Activated CD4-positive, alpha-beta T cell treated with anti-CD3 and anti-CD28 coated beads, Interleukin-2, amount 50 U/mL, for 1 hour (primary cell): ENCODE results near the gene HTD2.
"Not testable (repeated sequence)": the region's sequence is repeated elsewhere in the genome, so short reads cannot be mapped to it uniquely, and the experiment has no call there.

Experiments used
- DNase-seq: peaks from one replicate; pipeline ENCODE4 v3.0.0-alpha.2; 2020

Gene HTD2

DNA sequence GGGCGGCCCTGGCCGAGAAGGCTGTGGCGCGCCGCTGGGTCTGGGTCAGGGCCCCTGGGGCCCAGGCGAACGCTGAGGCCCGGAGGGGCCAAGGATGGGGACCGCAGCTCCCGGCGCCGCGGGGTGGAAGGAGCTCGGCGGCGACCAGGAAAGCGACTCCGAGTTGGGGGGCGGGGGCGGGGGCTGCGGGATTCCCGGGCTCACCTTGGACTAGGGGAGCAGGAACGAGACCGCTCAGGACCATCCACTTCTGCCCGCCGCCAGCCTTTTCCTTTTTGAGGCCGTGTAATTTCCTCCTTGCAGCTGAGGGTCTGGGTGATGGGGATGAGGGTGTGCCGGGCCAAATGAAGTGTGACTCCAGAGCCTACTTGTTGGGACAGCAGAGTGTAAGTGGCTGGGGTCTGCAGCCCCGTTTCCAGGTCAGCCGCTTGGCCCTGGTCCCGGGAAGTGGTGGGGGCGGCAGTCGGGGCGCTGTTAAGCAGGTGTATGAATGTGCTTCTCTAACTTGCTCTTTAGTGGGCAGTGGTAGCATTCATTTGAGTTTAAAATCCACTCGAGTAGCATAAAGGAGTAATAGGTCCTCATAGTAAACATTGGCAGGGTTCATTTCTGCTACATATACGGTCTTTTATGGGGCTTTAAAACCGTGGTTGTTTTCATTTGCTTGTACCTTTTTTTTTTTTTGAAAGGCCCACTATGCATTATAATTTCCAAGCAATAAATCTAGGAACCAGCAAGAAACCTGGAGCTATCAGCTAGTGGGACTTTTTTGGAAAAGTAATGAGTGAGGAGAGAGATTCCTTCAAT, 27.1 kb downstream of the HTD2 start:
- peak; percentile 21 for DNase-seq

DNA sequence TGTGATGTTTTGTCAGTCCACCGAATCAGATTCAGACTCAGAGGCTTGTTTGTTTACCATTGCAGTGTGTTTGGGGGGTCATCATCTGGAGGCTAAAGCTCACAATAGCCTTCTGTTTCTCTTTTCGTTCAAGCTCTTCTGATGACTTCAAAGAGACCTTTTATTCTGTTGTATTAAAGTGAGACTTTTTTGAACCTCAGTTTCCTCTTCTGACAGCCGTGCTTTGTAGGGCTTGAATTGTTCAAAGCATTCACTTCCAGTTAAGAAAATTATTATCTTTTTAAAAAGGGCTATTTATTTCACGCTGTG, 27.6 kb downstream of the HTD2 start:
- DNase-seq, result no peak

DNA sequence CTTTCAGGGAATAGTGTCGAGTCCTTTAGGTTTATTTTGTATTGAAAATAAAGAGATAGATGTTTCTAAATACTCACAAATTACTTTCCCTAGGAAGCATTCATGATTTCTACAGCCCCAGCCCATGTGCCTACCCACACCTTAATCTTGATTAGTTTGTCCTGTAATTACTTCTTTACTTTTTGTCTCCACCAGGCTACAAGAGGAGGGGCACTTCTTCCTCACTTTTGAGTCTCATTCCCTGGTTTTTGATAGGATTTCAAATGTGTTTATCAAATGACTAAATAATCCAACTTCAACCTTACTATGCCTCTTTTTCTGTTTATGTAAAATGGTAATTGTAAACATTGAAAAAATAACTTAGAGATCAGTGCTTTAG, 28.2 kb downstream of the HTD2 start:
- no peak for DNase-seq

DNA sequence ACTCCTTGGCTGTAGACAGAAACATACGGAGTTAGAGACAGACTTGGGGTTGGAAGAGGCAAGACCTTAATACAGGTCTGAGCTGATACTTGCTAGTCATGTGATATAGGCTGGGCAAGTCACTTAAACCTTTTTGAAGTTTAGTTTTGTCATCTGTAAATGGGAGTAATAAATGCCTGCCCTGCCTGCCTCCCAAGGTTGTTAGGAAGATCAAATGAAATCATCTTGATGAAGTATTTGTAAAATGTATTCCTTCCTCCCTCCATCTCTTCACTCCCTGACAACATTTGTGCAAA, 29.3 kb downstream of the HTD2 start:
- no peak for DNase-seq

DNA sequence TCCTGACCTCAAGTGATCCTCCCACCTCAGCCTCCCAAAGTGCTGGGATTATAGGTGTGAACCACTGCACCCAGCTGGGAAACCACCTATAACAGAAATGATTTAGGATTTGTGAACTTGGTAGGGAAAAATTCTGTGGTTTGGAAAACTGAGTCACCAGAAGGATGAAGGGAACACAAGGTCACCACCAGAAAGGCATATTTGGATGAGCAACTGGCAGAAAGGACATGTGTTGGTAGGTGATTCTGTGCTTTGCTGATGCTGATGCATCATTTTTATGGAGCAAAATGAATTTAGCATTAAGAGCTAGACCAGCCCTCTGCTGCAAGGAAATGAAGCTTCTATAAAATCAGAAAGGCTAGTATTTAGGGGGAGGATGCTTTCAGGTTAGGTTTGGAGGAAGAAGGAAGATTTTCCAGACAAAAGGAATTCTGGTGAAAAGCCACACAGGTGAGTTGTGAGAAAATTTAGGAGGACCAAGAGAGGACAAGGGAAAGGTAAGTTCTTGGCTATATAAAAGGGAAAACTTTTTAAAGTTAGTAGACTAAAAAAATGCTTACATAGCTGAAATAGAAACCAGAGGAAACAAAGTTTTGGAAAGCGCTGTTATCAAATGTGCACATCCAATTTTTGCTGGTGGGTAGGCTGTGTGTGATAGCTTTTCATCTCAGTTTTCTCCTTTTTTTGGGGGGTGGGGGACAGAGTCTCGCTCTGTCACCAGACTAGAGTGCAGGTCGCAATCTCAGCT, 30.0 kb downstream of the HTD2 start:
- no peak for DNase-seq

DNA sequence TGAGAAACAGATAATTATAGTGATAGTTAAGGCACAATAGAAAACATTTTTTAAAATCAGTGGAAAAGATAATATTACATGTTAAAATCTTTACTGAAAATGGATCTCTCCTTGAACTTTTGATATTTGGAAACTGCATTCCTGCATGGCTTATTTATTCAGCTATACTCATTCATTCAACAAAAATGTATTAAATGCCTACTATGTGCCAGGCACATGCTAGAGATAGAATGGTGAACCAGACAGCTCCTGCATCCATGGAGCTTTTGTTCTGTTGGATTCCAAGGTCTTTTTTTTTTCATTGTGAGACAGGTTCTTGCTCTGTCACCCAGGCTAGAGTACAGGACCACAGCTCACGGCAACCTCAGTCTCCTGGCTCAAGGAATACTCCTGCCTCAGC, 30.9 kb downstream of the HTD2 start:
- no peak for DNase-seq

DNA sequence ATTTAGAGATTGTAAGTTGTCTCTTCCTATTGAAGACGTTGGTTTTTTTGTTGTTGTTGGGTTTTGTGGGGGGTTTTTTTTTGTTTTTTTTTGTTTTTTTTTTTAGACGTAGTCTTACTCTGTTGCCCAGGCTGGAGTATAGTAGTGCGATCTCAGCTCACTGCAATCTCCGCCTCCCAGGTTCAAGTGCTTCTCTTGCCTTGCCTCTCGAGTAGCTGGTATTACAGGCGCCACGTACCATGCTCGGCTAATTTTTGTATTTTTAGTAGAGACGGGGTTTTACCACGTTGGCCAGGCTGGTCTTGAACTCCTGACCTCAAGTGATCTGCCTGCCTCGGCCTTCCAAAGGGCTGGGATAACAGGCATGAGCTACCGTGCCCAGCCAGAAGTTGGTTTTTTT, 32.8 kb downstream of the HTD2 start:
- DNase-seq, result not testable (repeated sequence)

DNA sequence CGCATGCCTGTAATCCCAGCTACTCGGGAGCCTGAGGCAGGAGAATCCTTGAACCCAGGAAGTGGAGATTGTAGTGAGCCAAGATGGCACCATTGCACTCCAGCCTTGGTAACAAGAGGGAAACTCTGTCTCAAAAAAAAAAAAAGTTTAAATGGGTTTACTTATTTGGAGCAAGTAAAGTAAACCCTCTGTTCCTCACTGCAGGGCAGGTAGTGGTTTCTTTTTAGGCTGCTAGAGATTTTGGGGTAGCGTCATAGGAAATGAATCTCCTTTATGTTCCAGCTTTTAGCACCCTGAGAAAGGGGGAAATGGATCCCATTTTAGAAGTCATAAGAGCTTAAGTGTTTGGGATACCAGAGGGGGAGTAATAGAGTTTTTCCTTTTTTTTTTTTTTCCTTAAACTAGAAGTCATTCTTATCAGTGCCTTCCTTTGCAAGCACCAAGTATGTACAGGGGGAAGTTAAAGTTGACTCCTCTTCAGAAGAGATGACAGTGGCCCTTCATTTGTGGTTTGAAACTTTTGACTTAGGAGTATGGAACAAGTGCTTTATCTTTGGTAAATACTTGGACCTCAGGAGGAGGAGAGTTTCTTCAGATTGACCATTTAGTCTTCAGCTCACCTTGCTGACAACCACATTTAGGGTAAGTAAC, 34.4 kb downstream of the HTD2 start:
- no peak for DNase-seq

DNA sequence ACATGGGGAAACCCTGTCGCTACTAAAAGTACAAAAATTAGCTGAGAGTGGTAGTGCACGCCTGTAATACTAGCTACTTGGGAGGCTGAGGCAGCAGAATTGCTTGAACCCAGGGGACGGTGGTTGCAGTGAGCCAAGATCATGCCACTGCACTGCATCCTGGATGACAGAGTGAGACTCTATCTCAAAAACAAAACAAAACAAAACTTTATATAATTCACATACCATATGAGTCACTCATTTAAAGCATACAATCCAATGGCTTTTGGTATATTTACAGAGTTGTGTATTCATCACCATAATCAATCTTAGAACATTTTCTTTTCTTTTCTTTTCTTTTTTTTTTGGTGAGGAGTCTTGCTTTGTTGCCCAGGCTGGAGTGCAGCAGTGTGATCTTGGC, 35.1 kb downstream of the HTD2 start:
- no peak for DNase-seq

DNA sequence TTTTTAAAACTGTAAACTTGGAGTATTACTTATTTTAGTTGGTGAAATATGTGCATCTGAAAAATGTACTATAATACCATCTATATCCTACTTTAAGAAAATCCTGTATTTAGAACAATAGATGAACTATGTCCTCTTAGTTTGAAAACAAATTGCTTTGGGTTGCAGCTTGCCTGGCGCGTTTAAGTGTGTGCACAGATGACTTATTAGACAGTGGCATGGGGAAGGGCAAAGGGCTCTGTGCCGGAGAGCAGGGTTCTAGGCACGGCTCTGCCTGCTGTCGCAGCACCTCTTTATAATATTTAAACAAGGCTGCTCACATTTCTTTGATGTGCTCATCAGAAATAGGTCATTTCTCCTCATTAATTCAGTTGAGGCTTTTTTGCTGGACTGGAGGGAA, 36.4 kb downstream of the HTD2 start:
- no peak for DNase-seq

DNA sequence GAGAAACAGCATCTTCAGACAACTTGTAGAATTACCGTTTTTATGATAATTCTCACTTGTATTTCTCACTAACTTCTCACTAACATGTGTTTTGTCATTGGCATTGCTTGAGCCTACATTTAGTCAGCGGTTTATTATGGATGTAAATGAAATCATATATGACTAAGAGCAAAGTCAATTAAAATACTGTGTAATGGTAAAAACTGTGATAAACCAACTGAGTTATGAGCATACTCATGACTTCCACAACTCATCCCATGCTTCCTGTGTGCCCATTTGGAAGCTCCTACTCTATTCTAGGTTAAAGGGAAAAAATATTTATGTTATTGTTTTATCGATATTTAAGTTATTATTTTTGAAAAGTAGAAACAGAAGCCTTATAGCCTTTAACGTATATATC, 39.1 kb downstream of the HTD2 start:
- no peak for DNase-seq

DNA sequence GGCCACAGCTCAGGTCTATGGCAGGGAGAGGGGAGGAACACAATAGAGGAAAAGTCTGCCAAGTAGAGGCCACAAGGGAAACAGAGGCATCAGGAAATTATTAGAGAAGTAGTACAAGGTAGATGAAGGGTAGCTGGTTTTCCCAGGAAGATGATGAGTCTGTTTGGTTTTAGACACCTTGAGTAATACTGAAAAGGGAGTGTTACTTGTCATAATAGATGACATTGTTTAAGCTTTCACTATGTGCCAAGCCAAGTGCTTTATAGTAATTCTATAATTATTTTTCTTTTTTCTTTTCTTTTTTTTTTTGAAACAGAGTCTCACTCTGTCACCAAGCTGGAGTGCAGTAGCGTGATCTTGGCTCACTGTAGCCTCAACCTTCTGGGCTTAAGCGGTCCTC, 40.0 kb downstream of the HTD2 start:
- no peak for DNase-seq

DNA sequence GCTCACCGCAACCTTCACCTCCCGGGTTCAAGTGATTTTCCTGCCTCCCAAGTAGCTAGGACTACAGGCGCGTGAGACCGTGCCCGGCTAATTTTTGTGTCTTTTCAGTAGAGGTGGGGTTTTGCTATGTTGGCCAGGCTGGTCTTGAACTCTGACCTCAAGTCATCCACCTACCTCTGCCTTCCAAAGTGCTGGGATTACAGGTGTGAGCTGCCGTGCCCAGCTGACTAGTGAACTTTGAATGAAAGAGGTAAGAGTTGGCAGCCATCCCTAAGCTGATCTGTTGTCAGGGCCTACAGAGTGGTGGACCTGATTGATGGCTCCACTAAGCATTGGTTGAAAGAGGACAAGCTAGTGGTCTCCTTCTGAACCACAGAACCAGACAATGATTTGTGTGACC, 41.7 kb downstream of the HTD2 start:
- DNase-seq, result no peak

DNA sequence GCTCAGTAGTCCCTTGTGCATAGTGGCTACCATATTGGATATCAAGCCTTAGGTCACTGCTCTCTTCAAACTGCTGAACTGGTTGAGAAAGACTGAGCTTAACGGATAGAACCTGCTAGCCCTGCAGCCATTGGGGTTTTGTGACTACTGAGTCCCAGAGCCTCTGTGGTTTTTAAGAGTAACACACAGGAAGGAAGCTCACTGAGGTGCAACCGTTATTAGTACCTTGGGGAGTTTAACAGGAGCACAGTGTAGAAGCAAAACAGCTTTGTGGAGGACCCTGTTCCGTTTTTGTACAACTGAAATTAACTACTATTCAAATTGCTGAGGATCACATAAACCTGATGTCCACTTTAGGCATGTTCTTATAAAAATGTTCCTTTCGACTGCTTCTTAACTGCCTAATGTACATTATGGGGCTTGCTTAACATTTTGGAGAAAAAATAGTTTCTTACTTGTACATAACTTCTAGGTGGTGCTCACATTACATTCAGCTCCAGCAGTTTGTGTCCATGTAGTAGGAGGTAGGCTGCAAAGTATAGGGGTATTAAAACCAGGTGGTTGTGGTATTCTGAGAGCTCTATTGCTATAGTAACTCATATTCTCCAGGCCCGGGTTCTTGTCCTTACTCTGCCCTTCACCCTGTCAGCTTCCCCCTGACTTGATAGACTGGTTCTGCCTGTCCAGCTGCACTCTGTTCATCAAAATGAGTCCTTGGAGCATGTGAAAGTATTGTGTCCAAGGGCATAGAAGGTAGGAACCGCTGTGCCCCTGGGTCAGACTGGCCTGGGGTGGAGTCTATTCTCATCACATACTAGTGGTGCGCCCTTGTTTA, 43.7 kb downstream of the HTD2 start:
- DNase-seq, result no peak

DNA sequence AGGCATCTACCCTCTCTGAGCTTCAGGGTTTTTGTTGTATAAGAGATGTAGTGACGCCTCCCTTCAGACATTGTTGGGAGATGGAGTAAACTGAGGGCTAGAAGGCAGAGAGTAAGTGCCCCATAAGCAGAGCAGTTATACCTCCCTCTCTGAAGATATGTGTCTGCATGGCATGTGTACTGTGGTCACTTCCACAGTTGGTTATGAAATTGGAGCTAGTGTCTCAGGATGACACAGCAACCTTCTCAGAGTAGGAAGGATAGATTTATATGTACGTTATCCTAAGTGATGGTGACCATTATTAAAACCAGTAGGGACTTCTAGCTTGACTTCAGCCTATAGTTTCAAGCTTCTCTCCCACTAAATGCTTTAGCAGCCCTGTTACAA, 44.3 kb downstream of the HTD2 start:
- no peak for DNase-seq

DNA sequence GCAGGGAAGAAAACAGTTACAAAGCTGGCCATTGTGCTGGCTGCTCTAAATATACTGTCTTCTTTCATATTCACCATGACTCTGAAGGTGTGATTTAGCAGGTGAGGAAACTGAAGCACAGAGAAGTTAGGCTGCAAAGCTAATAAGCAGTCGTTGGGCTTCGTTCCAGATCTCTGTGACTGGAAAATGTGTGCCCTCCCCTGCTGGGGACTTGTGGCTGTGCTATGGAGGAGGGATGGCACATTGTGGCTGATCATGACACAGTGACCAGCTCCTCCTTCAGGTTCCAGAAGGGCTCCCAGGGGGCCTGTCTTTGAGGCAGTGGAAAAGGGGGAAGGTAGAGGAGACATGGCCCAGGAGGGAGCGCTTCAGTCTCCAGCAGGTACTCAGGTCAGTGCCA, 45.6 kb downstream of the HTD2 start:
- DNase-seq, result no peak

DNA sequence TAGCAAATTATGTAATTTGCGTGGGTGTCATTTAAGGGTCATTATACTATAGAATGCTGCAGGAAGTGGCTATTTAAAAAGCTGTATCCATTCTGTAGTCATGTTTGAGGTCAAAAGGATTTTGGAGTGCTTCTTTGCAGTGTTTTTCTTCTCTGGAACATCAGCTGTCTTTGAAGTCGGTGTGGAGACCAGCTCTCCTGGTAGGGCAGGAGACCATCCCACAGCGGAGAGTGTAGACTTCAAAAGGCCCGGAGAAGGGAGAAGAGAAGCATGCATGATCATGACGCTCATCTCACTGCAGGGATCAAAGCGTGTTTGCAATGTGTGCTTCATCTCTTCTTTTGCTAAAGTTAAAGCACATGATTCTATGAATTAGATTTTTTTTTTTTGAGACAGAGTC, 46.3 kb downstream of the HTD2 start:
- no peak for DNase-seq

DNA sequence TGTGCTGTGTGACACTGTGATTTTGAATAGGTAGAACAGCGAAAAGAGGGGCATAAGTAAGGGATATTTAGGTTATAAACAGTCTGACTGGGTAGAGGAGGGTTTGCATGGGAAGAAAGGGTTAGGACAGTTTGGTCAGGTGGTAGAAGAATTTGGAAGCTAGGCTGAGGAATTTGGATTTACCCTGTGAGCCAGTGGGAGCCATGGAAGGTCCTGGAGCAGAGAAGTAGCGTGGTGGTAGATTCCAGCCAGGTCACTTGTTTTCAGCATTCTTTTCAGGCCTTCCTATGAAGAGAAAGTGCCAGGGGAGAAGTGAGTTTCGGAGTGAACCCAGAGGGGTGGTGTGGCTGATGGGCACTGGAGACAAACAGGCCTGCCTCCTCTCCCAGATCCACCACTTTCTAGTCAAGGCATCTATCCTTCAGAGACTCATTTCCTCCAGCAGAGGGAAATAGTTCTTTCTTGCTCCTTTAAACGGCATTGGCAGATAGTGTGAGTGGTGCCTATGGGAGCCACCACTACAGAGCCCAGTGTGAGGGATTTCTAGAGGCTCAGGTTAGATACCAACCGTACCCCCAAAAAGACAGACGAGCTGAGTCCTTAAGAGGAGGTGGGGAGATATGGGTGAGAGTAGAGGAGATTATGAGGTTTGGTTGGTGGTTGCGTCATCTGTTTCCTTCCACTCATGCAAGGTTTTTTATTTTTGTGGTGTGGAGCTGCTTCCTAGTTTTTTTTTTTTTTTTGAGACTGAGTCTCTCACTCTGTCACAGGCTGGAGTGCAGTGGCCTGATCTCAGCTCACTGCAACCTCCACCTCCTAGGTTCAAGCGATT, 47.6 kb downstream of the HTD2 start:
- DNase-seq, result no peak

DNA sequence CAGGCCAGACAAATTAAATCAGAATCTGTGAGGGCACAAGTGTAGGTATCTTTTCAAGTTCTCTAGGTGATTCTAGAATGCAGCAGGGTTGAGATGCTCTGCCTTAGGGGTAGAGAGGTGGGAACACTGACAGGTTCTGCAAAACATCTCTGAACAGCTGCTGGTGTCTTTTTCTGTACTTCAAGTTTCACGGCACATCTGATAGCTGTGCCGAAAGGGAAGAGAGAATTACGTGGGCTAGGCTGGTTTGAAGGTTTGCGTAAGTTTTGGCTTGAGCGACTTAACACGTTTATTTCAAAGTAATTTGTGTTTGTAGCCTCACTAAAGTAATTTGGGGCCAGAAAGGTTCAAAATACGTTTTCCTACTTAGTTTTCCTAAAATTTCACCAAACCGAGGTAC, 48.9 kb downstream of the HTD2 start:
- no peak for DNase-seq

DNA sequence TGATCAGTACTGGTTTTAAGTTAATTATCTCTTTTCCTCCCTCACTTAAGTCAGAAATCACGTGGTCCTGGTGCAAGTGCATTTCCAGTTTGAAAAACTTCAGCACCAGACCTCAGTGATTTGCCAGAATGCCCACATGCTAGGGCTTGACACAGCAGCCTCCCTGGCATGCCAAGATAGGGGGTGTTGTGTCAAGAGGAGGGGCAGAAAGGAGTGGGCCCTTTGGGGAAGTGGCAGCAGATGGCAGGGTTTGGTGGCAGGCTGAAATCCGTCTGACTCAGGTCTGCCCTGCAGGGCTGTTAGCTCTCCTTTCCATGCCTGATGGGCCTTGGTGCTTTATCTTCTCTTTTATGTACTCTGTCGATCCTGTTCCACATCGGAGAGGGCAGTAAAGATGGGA, 49.7 kb downstream of the HTD2 start:
- DNase-seq, result no peak

DNA sequence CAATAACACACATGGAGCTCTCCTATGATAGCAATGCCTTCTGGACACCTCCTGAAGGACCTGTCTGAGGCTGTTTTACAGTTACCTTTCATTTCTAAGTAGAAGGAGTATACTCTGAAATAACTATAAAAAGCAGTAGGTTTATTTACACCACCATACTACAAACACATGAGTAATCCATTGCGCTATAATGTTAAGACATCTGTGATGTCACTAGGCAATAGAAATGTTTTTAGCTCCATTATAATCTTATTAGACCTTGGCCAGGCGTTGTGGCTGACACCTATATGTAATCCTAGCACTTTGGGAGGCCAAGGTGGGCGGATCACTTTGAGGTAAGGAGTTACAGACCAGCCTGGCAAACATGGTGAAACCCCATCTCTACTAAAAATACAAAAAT, 51.1 kb downstream of the HTD2 start:
- DNase-seq, result no peak

DNA sequence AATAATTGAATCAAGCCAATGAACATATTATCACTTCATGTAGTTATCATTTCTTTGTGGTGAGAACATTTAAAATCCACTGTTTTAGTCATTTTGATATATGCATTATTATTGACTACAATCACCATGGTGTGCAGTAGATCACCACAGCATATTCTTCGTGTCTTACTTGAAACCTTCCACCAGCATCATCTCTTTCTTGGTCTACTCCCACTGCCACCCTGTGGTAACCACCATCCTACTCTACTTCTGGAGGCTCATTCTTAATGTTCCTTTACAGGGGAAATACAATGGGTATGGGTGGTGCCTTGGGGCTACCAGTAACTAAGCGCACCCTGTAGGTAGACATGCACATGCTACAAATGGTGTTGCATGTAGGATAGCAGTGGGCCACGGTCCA, 51.8 kb downstream of the HTD2 start:
- no peak for DNase-seq

DNA sequence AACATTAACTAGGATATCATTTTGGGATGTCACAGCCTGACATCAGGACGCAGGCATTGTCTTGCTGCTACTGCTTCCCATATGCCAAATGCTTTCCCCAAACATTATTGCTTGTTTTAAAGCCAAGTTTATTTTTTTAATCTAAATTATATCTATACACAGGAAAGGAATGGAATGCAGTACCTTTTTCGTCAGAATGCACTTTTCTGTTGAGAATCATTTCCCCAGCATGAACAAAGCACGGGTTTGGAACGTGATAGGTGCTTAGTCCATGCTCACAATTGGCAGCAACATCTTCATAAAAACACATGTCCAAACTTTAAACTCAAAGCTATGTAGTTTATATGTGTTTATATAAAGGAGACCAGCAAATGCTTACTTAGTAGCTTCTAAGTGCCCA, 52.5 kb downstream of the HTD2 start:
- no peak for DNase-seq
